ENCODE data around the gene CDKN1C. TPM values are rescaled to one million over a fixed set of nuclear protein-coding genes. Genes with fewer than 3 reads are reported as not detected.
A peak's percentile ranks its signal among the peaks of the same experiment; 100 is the strongest.

The CDKN1C gene
- total RNA-seq, 2 donors from 2014 or later: 36.5 to 42.7 TPM

- peaks cover 20% of the 10 kb centered on the region for H3K4me1 ChIP-seq (replicated peaks)
- H3K4me3 ChIP-seq: no peak overlapping the region
- peak; percentile 90 for DNase-seq (ENCODE audit: low spot score)
- H3K36me3 ChIP-seq: no peaks in the 10 kb centered on the region
- TF ChIP-seq POLR2AphosphoS5 (IDR thresholded peaks at IDR 0.05) (peak; percentile 74), POLR2A (IDR thresholded peaks at IDR 0.05) (no peak)
- TF ChIP-seq, protein P1, sequence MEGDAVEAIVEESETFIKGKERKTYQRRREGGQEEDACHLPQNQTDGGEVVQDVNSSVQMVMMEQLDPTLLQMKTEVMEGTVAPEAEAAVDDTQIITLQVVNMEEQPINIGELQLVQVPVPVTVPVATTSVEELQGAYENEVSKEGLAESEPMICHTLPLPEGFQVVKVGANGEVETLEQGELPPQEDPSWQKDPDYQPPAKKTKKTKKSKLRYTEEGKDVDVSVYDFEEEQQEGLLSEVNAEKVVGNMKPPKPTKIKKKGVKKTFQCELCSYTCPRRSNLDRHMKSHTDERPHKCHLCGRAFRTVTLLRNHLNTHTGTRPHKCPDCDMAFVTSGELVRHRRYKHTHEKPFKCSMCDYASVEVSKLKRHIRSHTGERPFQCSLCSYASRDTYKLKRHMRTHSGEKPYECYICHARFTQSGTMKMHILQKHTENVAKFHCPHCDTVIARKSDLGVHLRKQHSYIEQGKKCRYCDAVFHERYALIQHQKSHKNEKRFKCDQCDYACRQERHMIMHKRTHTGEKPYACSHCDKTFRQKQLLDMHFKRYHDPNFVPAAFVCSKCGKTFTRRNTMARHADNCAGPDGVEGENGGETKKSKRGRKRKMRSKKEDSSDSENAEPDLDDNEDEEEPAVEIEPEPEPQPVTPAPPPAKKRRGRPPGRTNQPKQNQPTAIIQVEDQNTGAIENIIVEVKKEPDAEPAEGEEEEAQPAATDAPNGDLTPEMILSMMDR (IDR thresholded peaks at IDR 0.05): peak; percentile 98 to 99 (median 98)
- H3K9me3 ChIP-seq: no peaks in the 10 kb centered on the region
- no peaks in the 10 kb centered on the region for H3K27me3 ChIP-seq (replicated peaks; ENCODE audit: insufficient read depth)
- intact Hi-C loops (cut with DNase I): loop anchor here (1.0 to 10.0 kb wide), 4 partner anchors 355 to 1124 kb away; partner anchors contain the start of gene CTSD
- WGBS: 34% methylated on average over 25 of the region's 25 CpGs
- no peak overlapping the region for H3K27ac ChIP-seq
Measured at GRCh38 chr11:2888266-2888968, 2.8 kb upstream of the CDKN1C start.

- no peak for TF ChIP-seq POLR2A (IDR thresholded peaks at IDR 0.05)
- no peak for TF ChIP-seq POLR2AphosphoS5 (IDR thresholded peaks at IDR 0.05)
- TF ChIP-seq, protein P1 (IDR thresholded peaks at IDR 0.05): no peak
- H3K36me3 ChIP-seq: no peaks in the 10 kb centered on the region
- H3K4me3 ChIP-seq: no peak overlapping the region
- peaks cover 20% of the 10 kb centered on the region for H3K4me1 ChIP-seq (replicated peaks)
- WGBS: 78% methylated on average over 11 of the region's 11 CpGs
- intact Hi-C loops (cut with DNase I): loop anchor here (1.0 to 10.0 kb wide), 4 partner anchors 354 to 1123 kb away; partner anchors contain the start of gene CTSD
- no peaks in the 10 kb centered on the region for H3K27me3 ChIP-seq (replicated peaks; ENCODE audit: insufficient read depth)
- no peak for DNase-seq (ENCODE audit: low spot score)
- no peak overlapping the region for H3K27ac ChIP-seq
- no peaks in the 10 kb centered on the region for H3K9me3 ChIP-seq
Measured at GRCh38 chr11:2887515-2888195, 2.1 kb upstream of the CDKN1C start.

- H3K27ac ChIP-seq: peak overlapping the region in 1 of 2 donors; percentile 83
- TF ChIP-seq POLR2AphosphoS5 (IDR thresholded peaks at IDR 0.05) (no peak), POLR2A (IDR thresholded peaks at IDR 0.05) (no peak)
- TF ChIP-seq, protein P1 (IDR thresholded peaks at IDR 0.05): no peak
- H3K4me3 ChIP-seq: no peak overlapping the region
- no peaks in the 10 kb centered on the region for H3K27me3 ChIP-seq (replicated peaks; ENCODE audit: insufficient read depth)
- no peaks in the 10 kb centered on the region for H3K36me3 ChIP-seq
- intact Hi-C loops (cut with DNase I): loop anchor here (5.0 to 10.0 kb wide), 3 partner anchors 460 to 1122 kb away; partner anchors contain the start of gene CTSD
- no peak for DNase-seq (ENCODE audit: low spot score)
- H3K9me3 ChIP-seq: no peaks in the 10 kb centered on the region
- WGBS: 88% methylated on average over 5 of the region's 5 CpGs
- peaks cover 15% of the 10 kb centered on the region for H3K4me1 ChIP-seq (replicated peaks)
Measured at GRCh38 chr11:2886936-2887335, 1.4 kb upstream of the CDKN1C start.

GRCh38 chr11:2886191-2886894 is 768 bp upstream of the CDKN1C start:
- peaks cover 9% of the 10 kb centered on the region for H3K4me1 ChIP-seq (replicated peaks)
- H3K36me3 ChIP-seq: no peaks in the 10 kb centered on the region
- TF ChIP-seq POLR2A (IDR thresholded peaks at IDR 0.05) (no peak), POLR2AphosphoS5 (IDR thresholded peaks at IDR 0.05) (no peak)
- TF ChIP-seq, protein P1 (IDR thresholded peaks at IDR 0.05): peak in 1 of 4 experiments; percentile 44
- intact Hi-C loops (cut with DNase I): loop anchor here (5.0 to 10.0 kb wide), 3 partner anchors 459 to 1122 kb away; partner anchors contain the start of gene CTSD
- H3K27ac ChIP-seq: peak overlapping the region; percentile 59 to 83
- peak overlapping the region; percentile 34 to 49 for H3K4me3 ChIP-seq
- H3K27me3 ChIP-seq (replicated peaks; ENCODE audit: insufficient read depth): no peaks in the 10 kb centered on the region
- WGBS: 27% methylated on average over 29 of the region's 49 CpGs
- H3K9me3 ChIP-seq: no peaks in the 10 kb centered on the region
- DNase-seq (ENCODE audit: low spot score): no peak
